ENCODE data around the gene MMP14. TPM values are rescaled to one million over a fixed set of nuclear protein-coding genes. Genes with fewer than 3 reads are reported as not detected.

Gene MMP14
- total RNA-seq, 1 experiment from 2014 or later, result 17.8 TPM

DNA sequence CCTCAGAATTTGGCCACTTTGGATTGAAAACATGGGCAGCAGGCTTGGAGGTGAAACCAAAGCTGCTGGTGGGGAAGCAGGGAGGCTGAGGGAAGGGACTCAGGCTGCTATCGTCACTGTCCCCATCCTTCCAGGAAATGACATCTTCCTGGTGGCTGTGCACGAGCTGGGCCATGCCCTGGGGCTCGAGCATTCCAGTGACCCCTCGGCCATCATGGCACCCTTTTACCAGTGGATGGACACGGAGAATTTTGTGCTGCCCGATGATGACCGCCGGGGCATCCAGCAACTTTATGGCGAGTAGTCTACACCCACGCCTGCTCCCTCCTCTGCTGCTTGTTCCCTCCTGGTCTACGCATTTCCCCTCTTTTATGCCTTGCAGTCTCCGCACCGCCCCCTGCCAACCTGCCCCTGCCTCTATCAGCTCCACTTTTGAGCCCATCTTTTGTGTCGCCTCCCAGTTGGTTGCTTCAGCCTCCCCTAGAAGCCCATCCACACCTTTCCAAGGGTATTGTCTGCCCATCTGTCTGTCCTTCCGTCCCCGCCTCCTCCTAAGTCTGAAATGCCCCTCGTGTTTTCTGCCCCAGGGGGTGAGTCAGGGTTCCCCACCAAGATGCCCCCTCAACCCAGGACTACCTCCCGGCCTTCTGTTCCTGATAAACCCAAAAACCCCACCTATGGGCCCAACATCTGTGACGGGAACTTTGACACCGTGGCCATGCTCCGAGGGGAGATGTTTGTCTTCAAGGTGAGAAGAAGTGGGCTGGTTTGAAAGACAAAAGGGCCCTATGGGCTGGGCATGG, 6.9 kb downstream of the MMP14 start:
- no peak for DNase-seq (ENCODE audit: low read depth, low spot score)
- ChIA-PET POLR2A (no interaction called here), RAD21 (ENCODE audit: low non-redundant PET in 1 of 2, low total read pairs in 2 of 2, uncharacterized antibody in 2 of 2, unreplicated experiment in 2 of 2) (no interaction called here), CTCF (interaction anchor here (1.0 kb wide), 1 partner anchor 9 kb away, joined by 3 read pairs; no protein-coding TSS in a partner anchor)
- Histone ChIP-seq H3K79me2 (ENCODE audit: insufficient read depth, low read length) (no peaks in the 10 kb centered on the region), H3K36me3 (ENCODE audit: control insufficient read depth in 1 of 2, insufficient read depth in 2 of 2, low read length in 2 of 2) (no peaks in the 10 kb centered on the region), H2AFZ (ENCODE audit: low read depth, low read length, poor library complexity, severe bottlenecking) (no peak overlapping the region), H3K4me2 (ENCODE audit: low read length) (no peak overlapping the region), H3K27me3 (ENCODE audit: insufficient read depth, low read length) (no peaks in the 10 kb centered on the region), H4K20me1 (ENCODE audit: insufficient read depth) (no peaks in the 10 kb centered on the region), H3K27ac (ENCODE audit: low read depth, low read length) (no peak overlapping the region), H3K9me3 (ENCODE audit: control insufficient read depth in 1 of 2, insufficient read depth in 1 of 2, low read depth in 1 of 2, low read length in 2 of 2) (no peaks in the 10 kb centered on the region), H3K9ac (ENCODE audit: low read length) (no peak overlapping the region), H3K4me3 (replicated peaks in 1 of 2; ENCODE audit: low read depth in 1 of 2, low read length in 2 of 2) (no peak overlapping the region), H3K4me1 (ENCODE audit: control insufficient read depth in 1 of 2, insufficient read depth in 2 of 2, low read length in 2 of 2) (peaks cover 0 to 3% of the 10 kb centered on the region in 2 experiments; a peak in 1 of 4 replicates), H3K9me2 (ENCODE audit: insufficient read depth) (no peaks in the 10 kb centered on the region)
- intact Hi-C loops (cut with micrococcal nuclease), result no loop called here
- BruUV-seq (replicated peaks), result no TSS peak
- TF ChIP-seq REST (IDR thresholded peaks at IDR 0.05; ENCODE audit: low read depth) (no peak), RAD21 (IDR thresholded peaks at IDR 0.05; ENCODE audit: low read depth) (no peak), SIN3A (IDR thresholded peaks at IDR 0.05; ENCODE audit: low read depth) (no peak), ELF1 (IDR thresholded peaks at IDR 0.05; ENCODE audit: borderline replicate concordance, low read depth) (no peak), CBX3 (IDR thresholded peaks at IDR 0.05; ENCODE audit: low read depth) (no peak), EZH2 (IDR thresholded peaks at IDR 0.05) (no peak), EGR1 (IDR thresholded peaks at IDR 0.05; ENCODE audit: low read depth) (no peak), ZFX (IDR thresholded peaks at IDR 0.05) (no peak), SP1 (IDR thresholded peaks at IDR 0.05; ENCODE audit: low read depth) (no peak), TCF7L2 (IDR thresholded peaks at IDR 0.05; ENCODE audit: borderline replicate concordance, extremely low read depth, insufficient read depth, insufficient read length) (no peak), EZH2phosphoT487 (IDR thresholded peaks at IDR 0.05; ENCODE audit: borderline replicate concordance) (no peak), JUND (IDR thresholded peaks at IDR 0.05) (no peak), CEBPB (IDR thresholded peaks at IDR 0.05; ENCODE audit: low read depth) (no peak), MAX (IDR thresholded peaks at IDR 0.05) (no peak), SRF (IDR thresholded peaks at IDR 0.05; ENCODE audit: low read depth) (no peak), POLR2AphosphoS5 (IDR thresholded peaks at IDR 0.05; ENCODE audit: low read depth, low read length) (no peak), ZNF274 (IDR thresholded peaks at IDR 0.05; ENCODE audit: low read depth, low read length) (no peak)
- TF ChIP-seq, protein P1, sequence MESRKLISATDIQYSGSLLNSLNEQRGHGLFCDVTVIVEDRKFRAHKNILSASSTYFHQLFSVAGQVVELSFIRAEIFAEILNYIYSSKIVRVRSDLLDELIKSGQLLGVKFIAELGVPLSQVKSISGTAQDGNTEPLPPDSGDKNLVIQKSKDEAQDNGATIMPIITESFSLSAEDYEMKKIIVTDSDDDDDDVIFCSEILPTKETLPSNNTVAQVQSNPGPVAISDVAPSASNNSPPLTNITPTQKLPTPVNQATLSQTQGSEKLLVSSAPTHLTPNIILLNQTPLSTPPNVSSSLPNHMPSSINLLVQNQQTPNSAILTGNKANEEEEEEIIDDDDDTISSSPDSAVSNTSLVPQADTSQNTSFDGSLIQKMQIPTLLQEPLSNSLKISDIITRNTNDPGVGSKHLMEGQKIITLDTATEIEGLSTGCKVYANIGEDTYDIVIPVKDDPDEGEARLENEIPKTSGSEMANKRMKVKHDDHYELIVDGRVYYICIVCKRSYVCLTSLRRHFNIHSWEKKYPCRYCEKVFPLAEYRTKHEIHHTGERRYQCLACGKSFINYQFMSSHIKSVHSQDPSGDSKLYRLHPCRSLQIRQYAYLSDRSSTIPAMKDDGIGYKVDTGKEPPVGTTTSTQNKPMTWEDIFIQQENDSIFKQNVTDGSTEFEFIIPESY (IDR thresholded peaks at IDR 0.05; ENCODE audit: extremely low read depth, insufficient replicate concordance, low read length), result no peak
- TF ChIP-seq, protein P2, sequence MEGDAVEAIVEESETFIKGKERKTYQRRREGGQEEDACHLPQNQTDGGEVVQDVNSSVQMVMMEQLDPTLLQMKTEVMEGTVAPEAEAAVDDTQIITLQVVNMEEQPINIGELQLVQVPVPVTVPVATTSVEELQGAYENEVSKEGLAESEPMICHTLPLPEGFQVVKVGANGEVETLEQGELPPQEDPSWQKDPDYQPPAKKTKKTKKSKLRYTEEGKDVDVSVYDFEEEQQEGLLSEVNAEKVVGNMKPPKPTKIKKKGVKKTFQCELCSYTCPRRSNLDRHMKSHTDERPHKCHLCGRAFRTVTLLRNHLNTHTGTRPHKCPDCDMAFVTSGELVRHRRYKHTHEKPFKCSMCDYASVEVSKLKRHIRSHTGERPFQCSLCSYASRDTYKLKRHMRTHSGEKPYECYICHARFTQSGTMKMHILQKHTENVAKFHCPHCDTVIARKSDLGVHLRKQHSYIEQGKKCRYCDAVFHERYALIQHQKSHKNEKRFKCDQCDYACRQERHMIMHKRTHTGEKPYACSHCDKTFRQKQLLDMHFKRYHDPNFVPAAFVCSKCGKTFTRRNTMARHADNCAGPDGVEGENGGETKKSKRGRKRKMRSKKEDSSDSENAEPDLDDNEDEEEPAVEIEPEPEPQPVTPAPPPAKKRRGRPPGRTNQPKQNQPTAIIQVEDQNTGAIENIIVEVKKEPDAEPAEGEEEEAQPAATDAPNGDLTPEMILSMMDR (IDR thresholded peaks at IDR 0.05 in 2 of 3, conservative IDR thresholded peaks at IDR 0.05 in 1 of 3; ENCODE audit: borderline replicate concordance in 1 of 3, insufficient read depth in 1 of 3, low read depth in 2 of 3, low read length in 2 of 3), result no peak
- no peak for ATAC-seq
